ENCODE results near the gene ATP1A2.

DNA sequence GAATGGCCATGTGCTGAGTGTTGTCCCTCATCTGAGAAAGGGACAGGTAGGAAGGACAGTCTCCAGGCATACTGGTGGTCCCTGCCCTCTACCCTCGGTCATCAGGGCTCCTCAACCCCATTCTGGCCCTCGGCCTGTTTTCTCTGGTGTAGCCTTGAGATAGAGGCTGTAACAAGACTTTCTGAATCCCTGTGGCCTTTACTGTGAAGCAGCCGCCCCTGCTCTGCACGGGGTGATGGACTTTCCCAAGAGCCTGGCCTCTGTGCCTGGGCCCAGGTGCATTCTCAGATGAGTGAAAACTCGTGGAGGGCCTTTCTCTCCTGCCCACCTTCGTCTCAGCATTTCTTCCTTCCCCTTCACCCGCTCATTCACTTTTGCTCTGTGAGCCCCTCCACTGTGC is 71.8 kb downstream of the ATP1A2 start:
- no peak for TF ChIP-seq POLR2AphosphoS5 (IDR thresholded peaks at IDR 0.05; ENCODE audit: low read depth, low read length)
- TF ChIP-seq POLR2A (IDR thresholded peaks at IDR 0.05; ENCODE audit: low read depth, low read length): no peak
